LNCaP clone FGC (cell line): ENCODE results near the gene ZMYM2.
"Not testable (repeated sequence)": the region's sequence is repeated elsewhere in the genome, so short reads cannot be mapped to it uniquely, and the experiment has no call there.

Experiments used
- DNase-seq: peaks from one replicate; pipeline ENCODE4 v3.0.0-alpha.2; 2011; ENCODE audit warnings: low read depth
- H3K4me3 ChIP-seq: 2 replicates; pipeline ENCODE4 v1.5.1; 2011; ENCODE audit warnings: mild to moderate bottlenecking, low read depth, low read length, control low read depth
- TF ChIP-seq, protein P1 (sequence below): IDR thresholded peaks from 2 replicates; pipeline ENCODE4 v1.5.1; 2012; ENCODE audit warnings: mild to moderate bottlenecking; ENCODE audit not compliant: control insufficient read depth, insufficient read depth; ENCODE audit errors: extremely low read depth

Gene ZMYM2

DNA sequence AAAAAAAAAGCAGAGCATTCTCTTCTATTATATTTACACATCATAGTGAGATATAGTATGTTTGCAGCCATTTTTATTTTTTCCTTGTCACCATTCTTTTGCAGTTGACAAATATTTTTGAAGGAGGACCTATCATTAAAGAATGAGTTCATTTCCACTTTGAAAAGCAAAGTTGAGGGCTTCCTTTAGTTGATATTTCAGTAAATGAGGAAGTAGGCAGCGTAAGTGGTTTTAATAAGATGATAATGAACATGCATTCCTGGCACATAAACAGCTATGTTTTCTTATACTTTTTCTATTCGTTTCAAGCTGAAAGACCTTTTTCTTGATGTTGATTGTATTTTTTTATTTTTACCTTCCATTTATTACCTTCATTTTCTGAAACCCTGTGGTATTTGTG is 66.2 kb downstream of the ZMYM2 start:
- no peak for DNase-seq
- TF ChIP-seq, protein P1, sequence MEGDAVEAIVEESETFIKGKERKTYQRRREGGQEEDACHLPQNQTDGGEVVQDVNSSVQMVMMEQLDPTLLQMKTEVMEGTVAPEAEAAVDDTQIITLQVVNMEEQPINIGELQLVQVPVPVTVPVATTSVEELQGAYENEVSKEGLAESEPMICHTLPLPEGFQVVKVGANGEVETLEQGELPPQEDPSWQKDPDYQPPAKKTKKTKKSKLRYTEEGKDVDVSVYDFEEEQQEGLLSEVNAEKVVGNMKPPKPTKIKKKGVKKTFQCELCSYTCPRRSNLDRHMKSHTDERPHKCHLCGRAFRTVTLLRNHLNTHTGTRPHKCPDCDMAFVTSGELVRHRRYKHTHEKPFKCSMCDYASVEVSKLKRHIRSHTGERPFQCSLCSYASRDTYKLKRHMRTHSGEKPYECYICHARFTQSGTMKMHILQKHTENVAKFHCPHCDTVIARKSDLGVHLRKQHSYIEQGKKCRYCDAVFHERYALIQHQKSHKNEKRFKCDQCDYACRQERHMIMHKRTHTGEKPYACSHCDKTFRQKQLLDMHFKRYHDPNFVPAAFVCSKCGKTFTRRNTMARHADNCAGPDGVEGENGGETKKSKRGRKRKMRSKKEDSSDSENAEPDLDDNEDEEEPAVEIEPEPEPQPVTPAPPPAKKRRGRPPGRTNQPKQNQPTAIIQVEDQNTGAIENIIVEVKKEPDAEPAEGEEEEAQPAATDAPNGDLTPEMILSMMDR = no peak

DNA sequence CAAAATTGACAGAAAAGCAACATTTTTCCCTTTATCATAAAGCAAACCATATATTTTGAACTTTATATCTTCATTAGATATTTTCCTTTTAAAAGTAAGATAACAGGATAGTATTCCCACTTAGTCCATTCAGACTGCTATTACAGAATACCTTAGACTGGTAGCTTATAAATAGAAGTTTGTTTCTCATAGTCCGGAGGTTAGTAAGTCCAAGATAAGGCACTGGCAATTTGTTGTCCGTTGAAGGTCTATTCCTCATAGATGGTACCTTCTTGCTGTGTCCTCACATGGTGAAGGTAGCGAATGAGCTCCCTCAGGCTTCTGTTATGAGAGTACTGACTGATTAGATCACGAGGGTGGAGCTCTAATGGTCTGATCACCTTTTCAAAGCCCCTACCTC is 70.4 kb downstream of the ZMYM2 start:
- TF ChIP-seq, protein P1 = no peak
- DNase-seq = no peak
- no peak overlapping the region for H3K4me3 ChIP-seq

More for the DNA sequence above, 66.2 kb downstream of the ZMYM2 start:
- H3K4me3 ChIP-seq = no peak overlapping the region

GRCh38 chr13:20033486-20033885 is 75.0 kb downstream of the ZMYM2 start:
- no peak overlapping the region for H3K4me3 ChIP-seq
- no peak for DNase-seq
- TF ChIP-seq, protein P1 = no peak

- H3K4me3 ChIP-seq = no peak overlapping the region
- DNase-seq = no peak
- TF ChIP-seq, protein P1 = peak; percentile 55
Measured at GRCh38 chr13:20035130-20035529, 76.6 kb downstream of the ZMYM2 start.

DNA sequence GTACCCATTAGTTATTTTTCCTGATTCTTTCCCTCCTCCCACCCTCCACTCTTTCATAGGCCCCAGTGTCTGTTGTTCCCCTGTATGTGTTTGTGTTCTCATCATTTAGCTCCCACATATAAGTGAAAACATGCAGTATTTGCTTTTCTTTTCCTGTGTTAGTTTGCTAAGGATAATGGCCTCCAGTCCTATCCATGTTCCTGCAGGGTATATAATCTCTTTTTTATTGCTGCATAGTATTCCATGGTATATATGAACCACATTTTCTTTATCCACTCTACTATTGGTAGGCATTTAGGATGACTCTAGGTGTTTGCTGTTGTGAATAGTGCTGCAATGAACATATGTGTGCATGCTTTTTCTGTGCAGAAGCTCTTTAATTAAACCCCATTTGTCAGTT is 79.4 kb downstream of the ZMYM2 start:
- DNase-seq = no peak
- no peak overlapping the region for H3K4me3 ChIP-seq
- TF ChIP-seq, protein P1 = no peak

GRCh38 chr13:20042603-20043002 is 84.1 kb downstream of the ZMYM2 start:
- not testable (repeated sequence) for DNase-seq, H3K4me3 ChIP-seq

DNA sequence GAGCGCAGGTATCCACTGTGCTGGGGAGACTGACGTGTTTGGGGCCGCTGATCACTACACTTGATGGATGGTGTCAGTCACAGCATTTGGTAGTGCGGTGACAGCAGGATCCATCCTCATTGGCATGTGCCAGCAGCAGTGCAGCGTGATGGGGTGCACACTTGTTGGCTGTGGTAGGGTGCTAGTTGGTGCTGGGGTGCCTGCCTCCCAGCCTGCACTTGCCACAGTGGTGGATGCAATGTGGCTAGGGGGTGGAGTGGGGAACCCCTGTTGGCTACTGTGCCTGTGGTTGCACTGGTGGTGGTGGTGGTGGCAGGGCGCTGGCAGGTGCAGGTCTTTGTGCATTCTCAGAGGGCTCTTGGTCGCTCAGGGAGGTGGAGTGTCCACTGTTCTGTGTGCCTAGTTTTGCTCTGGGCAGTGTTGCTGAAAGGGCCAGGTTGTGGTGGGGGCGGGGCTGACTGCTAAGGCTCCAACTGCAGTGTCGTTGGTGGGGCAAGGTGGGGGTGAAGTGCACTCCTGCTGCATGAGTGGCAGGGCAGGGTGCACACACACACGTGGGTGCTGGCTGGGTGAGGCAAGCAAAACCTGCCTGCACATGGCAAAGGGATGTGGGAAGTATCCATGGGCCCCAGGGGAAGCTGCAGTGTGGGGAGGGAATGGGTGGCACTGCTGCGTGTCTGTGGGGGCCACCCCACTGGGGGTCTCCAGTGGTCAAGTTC is 84.8 kb downstream of the ZMYM2 start:
- DNase-seq = no peak
- TF ChIP-seq, protein P1 = no peak
- H3K4me3 ChIP-seq = no peak overlapping the region
